LNCAP (cell line): ENCODE measurements around the gene POLR3E.

Source experiments
- CTCF ChIP-seq: fragments of 450-650 bp; IDR thresholded peaks from 2 replicates; pipeline ENCODE4 v1.5.1; 2017; ENCODE audit warnings: mild to moderate bottlenecking

POLR3E gene

GRCh38 chr16:22355487-22355908 is 58.3 kb downstream of the POLR3E start:
- TF ChIP-seq CTCF = no peak

- TF ChIP-seq CTCF = no peak
These were observed 59.9 kb downstream of the POLR3E start for GRCh38 chr16:22356930-22357634.

- TF ChIP-seq CTCF = no peak
These were observed 60.4 kb downstream of the POLR3E start for GRCh38 chr16:22357635-22357971.

- TF ChIP-seq CTCF = no peak
These were observed 60.8 kb downstream of the POLR3E start for GRCh38 chr16:22358000-22358399.

- no peak for TF ChIP-seq CTCF
These were observed 62.5 kb downstream of the POLR3E start for GRCh38 chr16:22359679-22360078.

- no peak for TF ChIP-seq CTCF
These were observed 63.9 kb downstream of the POLR3E start for GRCh38 chr16:22360963-22361659.

- TF ChIP-seq CTCF = no peak
These were observed 67.0 kb downstream of the POLR3E start for GRCh38 chr16:22364241-22364640.
